SW 1271 (cell line): ENCODE data around the gene HOXB3.

ENCODE experiments used
- DNase-seq, 2 experiments: peaks; one replicate each; lab custom pipeline; 2025; lab: John Stamatoyannopoulos, UW

HOXB3 gene

DNA sequence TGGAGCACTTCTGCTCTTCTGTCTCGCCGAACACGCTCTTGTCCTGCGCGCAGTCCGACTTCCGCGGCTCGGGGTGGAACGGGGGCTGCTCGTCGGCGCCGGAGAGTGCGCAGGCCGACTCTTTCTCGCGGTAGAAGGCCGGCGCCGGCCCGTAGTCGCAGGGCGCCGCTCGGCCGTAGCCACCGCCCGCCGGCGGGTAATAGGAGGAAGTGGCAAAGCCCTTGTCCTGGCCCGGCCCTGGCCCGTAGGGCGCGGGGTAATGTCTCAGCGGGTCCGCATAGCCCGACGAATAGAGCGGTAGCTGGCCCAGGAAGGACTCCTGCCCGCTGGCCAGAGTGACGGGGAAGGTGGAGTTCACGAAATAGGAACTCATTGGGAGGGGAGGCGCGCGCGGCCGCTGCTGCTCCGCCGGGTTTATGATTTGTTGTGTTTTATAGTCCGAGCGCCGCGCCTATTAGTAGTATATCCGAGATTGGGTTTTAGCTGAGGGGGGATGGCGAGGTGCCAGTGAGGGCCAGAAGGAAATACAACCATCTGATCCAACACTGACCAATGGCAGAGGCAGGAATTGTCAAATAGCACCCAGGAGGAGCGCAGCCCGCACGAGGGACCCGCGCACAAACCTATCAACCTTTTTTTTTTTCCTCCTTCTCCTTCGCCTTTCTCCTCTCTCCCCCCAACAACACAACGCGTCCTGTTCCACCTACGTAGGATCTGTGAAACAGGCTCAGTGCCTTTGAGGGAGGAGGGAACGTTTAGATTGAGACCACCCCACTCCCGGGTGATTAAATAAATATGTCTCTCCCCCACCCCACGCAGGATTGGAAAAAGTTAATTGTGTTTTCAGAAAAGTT, 8.0 kb upstream of the HOXB3 start:
- no peak for DNase-seq

DNA sequence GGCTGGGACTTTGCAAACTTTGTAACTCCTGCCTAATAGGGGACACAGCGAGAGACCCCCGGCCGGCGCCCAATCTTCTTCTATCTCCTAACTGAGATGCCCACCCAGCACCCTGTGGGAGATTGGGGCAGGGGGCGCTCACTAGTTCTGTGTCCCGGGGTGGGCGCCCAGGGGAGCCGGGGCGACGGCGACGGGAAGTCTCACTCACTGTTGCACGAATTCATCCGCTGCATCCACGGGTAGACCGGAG, 7.4 kb upstream of the HOXB3 start:
- DNase-seq: no peak

DNA sequence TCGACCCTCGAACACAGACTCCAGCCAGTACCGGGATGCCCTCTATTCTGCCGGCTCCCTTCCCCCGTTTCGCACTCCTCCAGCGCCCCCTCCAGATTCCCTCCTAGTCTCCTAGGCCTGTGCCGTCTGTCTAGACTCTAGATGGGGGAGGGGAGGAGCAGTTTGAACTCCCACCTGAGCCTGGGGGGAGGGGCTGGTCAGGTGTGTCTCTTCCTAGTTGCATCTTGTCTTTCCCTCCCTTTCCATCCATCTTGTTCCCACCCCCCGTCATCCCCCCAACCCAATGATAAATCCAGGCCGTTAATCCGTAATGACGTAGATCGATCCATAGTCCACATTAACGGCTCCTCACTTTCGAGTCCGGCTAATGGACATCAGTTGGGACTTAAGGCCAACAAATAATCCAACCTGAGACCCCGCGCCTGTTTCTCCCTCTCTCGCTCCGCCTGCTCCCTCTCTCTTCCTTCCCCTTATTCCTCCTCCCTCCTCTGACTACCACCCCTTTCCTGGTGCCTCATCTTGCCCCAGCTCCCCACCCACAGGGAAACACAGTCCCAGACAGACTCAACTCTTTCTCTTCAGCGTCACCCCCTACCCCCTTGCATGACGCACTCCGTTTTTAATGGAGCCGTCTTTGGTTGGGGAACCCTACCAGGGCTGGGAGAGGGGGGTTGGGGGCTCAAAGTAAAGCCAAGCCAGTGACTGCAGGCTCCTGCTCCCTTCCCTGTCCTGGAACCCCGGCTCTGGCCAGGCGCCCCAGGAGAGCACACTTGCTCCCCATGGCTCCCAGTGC, 6.9 kb upstream of the HOXB3 start:
- DNase-seq: no peak

DNA sequence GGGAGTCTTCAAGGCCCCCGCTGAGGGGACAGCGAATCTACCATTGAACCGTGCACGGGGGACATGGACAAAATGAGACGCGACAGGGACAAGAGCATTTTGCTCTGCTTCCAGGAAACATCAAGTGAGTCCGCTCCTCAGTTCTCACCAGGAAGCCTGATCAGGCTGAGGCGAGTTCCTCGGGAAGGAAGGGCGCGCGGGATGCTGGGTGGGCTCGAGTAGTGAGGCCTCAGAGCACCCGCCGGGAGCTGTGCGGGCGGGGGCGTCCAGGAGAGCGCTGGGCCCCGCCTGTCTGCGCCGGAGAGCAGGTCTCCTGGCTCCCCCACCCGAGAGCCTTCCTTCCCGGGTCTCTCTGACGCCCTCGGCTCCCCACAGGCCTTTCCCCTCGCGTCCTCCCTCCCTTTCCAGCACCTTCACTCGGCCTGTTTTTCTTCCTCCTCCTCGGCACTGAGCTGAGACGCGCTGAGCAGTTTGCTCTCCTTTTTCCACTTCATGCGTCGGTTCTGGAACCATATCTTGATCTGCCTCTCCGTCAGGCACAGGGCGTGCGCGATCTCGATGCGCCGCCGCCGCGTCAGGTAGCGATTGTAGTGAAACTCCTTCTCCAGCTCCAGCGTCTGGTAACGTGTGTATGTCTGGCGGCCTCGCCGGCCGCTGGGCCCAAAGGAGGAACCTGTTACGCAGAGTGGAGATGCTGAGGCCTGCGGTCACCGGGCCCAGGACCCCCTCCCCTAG, 6.1 kb upstream of the HOXB3 start:
- DNase-seq: no peak

DNA sequence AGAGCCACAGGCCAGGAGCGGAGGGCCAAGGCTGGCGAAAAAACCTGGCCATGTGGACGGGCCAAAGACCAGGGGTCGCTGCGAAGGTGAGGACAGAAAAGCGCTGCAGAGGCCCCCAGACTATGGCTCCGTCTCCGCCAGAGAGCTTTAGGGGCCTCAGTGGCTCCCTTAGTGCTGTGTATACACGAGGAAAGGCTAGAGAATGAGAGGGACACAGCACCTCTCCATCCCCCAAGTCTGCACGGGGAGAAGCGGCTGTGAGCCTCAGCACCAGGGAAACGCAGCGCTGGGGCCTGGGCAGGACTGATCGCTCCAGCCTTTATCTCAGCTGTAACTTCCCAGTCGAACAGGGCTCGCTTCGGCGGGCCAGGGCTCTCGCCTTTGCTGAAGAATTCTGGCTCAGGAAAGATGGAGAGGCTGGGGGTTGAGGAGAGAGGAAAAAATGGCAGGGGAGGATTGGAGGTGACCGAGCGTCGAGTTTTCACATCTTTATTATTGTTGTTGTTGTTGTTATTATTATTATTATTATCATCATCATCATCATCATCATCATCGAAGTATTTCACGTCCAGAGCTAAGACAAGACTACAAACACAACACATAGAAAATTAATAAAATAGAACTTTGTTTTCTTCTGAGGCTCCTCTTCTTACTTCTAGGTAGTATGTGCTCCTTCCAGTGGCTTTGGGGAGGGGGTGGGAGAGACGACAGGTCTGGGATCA, 5.4 kb upstream of the HOXB3 start:
- no peak for DNase-seq

DNA sequence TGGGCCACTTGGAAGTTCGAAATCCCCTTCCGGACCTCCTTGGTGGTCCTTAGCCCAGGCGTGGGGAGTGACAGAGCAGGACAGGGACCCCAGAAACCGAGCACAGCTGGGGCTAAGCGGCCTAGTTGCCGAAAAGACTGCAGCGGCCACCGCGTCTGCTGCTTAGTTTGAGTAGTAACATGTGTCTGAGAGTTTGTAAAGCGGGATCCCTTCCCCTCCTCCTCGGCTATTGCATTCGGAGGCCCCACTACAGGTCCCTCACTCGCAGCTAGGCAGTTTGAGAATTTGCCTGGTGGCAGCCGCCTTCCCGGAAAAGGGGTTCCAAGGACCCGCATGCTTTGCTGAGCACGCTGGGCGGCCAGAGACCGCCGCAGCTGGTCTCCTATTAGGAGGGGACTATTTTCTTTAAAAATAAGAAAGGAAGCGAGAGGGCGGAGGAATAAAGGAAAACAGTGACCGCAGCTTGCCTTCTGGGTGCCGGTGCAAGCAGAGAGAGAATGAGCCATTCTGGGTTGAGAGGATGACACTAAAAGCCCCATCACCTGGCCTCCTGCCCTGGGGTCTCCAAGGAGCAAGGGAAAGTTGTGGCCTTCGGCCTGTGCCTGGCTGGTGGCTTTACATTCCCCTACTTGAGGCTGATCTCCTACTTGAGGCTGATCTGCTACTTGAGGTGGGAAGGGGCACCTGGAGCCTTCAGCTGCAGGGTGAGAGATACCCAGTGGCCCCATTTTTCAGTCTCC, 4.7 kb upstream of the HOXB3 start:
- DNase-seq: no peak

DNA sequence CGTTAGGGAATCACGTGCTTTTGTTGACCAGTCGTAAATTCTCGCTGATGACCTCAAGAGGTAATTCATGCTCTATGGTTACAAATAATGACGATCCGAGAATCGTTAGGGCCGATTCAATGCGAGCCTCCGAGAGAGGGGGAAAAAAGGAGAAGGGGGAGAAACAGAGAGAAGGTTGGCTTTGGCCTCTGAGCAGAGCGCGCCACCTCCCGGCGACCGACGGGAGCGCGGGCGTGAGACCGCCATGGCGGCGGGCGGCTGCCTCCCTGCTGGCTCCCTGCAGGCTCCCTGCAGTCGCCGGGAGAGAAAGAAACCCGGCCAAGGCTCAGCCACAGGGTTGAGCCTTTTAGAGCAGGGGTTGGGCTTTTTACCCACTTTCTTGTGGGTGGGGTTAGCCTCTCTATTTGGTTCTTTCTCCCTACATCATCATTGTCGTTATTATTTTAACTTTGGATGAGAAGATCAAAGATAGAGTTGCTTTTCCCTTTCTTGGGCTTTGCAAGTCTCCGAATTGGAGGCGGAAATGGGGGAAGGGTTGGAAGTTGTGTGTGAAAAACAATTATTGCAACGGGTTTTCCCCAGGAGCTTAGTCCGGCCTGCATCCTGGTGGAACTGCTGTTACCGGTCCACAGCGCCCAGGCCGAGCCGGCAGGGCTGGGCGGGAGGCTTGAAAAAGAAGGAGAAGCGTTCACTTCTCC, 3.9 kb upstream of the HOXB3 start:
- DNase-seq: peak; percentile 51 to 73

DNA sequence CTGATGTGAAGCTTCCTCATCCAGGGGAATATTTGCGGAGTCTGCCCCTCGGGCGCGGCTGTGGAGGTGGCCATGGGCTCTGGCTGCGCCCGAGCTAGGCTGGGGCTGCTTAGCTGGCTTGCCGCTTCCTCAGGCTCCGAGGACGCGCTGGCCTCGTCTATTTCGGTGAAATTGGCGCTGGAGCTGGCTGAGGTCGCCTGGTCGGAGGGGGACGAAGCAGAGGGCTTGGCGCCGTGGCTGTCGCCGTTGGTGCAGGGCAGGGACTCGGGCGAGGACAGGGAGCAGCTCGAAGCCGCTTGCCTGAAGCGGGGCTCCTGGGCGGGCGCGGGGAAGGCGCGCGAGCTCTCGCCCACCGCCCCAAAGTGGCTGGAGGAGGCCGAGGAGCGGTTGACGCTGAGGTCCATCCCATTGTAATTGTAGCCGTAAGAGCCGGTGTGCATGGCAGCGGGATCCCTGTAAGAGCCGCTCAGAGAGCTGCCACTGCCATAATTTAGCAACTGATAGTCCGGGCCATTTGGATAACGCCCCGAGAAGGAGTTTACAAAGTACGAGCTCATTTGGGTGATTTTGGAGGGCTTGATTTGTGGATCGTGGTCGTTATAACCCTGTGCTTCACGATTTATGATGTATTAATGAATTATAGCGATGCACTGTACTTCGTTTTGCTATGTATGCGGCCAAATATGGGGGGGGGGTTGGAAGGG, 3.2 kb upstream of the HOXB3 start, which contains the start of gene HOXB5:
Gene HOXB5 (minus strand): TSS at position 654 of the 704 bp plus-strand sequence. CDS start 97 bp downstream, at position 557.
- DNase-seq: no peak

DNA sequence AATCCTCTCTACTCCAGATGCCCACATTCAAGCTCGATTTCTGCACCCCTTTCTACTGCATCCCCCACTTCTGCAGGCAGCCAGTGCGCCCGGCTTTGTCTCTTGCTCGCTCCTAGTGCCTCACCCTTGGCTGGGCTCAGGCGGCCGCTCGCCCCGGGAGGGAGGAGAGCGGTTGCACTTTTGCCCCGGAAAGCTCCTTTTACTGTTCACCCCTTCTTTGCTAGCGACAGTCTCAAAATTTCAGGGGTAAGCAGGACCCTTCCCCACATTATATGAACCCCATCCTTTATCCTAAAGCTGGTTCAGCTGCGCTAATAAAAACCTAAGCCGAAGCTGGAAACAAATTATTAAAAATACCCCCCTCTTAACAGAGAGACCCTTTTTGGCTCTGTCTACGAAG, 2.5 kb upstream of the HOXB3 start:
- no peak for DNase-seq

DNA sequence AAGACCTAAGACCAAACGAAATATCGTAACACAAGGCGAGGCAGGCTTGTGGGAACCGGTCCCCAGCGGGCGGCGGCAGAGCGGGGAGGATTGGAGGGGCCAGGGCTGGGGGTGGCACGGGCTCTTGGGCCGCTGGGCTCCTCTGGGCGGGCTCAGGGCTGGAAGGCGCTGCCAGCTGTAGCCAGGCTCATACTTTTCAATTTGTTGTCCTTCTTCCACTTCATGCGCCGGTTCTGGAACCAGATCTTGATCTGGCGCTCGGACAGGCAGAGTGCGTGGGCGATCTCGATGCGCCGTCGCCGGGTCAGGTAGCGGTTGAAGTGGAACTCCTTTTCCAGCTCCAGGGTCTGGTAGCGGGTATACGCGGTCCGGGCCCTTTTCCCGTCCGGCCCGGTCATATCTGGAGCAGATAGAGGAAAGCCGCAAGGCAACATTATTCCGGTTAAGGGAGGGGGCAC, 2.0 kb upstream of the HOXB3 start:
- DNase-seq: no peak

DNA sequence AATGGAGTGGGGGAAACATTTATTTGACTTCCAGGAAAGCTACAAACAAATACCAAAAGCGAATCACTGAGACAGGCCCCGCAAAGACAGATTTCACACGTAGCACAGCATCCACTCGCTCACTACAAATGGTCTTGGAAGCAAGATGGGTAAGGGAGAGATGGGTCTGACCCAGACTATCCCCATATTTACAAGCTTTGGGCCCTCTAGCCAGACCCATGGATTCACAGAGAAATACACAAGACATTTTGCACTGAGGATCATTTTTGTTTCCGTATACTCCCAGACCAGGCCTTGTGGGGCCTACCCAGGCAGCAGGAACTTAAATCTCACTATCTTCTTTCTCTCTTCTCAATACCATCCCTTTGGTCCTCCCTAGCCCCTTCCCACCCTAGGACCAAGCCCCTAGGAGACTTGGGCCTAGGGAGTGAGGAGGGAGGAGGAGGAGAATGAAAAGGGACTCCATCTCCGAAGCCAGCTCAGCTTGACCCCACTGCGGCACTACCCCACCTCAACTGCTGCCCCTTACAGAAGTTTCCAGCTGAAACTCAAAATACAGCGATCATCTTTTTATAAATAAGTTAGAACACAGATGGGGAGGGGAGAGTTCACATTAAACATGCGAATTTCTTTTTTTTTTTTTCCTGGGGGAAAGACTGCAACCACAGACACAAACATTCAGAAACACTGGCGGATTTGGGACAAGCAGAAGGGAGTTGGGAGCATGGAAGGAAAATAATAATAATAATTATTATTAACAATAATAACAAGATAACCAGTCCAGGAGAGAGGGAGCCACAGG, 1.4 kb upstream of the HOXB3 start:
- no peak for DNase-seq

DNA sequence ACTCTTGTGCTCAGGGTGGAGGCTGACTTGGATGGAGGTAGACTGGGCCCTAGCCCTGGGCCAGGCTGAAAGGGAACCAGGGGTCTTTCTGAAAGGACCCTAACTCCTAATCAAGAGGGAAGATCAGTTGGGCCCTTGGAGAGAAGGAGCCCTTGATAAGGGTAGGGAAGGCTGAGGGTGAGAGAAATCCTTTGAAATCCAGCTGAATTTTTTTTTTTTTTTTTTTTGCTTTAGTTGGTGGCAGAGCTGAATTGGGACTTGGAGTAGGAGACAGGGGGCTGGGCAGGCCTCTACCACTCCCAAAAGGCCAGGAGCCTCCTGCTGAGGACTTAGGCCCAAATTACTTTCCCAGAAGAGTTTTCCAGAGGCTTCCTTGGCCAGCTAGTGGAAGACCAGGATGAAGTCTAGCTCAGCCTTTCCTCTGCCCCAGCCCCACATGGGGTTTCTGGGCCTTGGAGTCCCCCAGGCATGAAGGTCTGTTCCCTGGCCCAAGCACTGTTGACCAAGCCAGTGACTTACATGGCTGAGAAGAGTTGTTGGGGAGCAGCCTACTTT, 643 bp upstream of the HOXB3 start:
- no peak for DNase-seq

DNA sequence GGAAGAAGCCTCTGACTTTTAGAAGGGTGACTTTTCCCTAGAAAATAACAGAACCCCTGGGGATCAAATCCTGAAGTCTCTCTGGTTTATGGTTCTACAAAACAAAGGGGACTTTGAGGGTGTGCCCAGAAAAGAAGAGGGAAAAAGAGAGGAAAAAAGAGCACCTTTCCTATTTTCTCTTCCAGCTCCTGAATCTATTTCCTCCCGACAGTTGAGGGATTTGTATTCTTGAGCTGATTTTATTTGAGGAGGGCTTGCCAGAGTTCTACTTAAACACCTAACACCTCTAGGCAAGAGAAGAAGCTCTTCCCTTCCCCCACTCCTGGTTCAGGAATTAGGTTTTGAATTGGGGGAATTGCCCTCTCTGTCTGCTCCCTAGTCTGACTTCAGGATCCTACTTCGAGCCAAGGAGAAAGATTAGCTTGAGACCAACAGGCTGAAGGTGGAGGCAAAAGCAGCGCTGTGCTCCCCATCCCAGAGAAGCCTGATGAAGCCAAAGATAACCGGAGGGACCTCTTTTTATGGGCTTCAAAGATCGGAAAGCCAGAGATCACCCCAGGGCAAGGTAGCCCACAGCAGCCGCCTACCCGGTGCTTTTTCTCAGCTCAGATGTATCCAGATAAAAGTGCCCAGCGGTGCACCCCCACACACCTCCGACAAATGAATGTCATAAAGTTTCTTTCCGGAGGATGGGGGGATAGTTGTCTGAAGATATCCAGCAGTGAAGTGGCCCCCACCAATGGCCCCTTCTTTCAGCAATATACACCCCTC, 796 bp downstream of the HOXB3 start:
- no peak for DNase-seq

DNA sequence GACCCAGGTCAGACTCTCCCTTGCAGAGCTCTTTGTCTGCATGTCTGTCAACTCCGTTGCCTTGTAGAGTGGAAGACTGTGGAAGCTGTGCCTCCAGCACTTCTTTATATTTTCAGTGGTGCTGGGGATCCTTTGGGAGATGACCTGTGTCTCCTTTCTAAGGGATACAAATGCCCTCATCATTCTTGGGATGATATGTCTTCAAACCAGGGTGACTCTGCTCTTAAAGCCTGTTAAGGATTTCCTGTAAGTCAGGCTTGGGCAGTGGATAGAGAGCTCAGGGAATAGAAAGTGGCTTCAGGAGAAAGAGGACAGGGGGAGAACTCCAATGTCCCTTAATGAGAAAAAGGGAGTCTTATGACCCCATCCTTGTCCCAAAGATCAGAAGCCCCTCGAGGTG, 1.5 kb downstream of the HOXB3 start:
- DNase-seq: no peak

DNA sequence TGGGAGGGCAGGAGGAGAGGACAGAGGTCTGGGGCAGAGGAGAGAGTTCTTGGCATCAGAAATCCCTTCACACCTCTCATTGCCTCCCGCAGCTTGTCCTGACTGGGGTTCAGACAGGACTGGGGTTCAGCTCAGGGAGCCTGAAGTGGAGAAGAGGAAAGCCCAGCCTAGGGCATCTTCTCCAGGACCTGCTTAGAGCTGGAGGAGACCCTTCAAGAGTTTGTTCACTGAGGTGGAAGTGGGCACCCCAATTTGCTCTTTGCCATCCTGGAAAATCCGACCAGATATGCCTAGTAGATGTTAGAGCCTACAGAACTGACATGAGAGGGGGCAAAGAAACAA, 2.0 kb downstream of the HOXB3 start:
- DNase-seq: no peak

DNA sequence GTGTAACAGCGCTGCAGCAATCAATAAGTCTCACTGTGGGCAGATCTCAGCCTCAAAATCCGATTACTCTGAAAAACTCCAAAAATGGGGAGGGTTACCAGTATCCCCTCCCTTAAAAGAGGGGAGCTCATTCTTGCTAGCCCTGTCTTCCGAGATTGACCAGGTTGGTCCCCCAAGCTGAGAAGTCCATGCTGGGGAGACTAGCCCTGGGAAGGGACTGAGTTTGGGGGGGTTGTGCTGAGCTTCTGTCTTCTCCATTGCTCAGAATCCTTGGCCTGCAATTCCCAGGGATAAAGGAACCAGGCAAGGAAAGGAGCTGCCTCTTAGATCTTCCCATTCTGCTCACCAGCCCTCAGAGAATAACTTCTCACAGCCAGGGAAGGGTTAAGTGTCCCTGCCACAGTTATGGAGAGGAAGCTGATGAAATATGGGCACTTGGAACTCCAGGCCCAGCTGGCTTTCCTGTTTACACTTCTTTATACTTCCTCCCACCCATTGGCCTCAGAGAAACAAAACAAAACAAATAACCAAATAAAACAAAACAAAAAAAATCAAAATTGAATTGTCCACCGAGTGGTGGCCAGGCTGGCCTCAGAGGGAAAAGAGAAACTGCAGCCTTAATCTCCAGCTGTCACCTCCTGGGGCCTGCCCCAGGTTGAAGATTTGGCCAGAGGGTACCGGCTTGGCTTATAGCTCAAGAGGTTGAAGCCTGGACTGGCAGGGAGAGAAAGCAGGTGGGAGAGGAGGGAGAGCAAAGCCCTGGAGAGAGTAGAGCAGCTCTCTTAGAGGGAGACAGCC, 2.6 kb downstream of the HOXB3 start:
- no peak for DNase-seq
